Measurements from ENCODE around the gene ZNF23.

The ZNF23 gene

DNA sequence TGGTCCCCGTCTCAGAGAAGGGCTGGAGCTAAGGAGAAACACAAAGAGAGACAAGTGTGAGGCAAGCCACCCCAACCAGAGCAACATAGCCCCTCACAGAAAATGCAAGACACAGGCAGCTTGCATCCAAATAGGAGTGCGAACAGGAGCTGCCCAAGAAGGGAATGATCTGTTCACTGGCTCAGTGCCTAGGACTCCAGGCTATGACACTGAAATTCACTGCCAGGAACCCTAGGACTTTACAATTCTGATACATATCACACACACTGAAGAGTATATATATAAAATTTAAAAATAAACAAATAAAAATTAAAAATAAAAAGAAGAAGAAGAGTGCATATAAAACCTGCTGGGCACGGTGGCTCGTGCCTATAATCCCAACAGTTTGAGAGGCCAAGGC is 5.2 kb downstream of the ZNF23 start:
- no peak for ATAC-seq (replicated peaks)

DNA sequence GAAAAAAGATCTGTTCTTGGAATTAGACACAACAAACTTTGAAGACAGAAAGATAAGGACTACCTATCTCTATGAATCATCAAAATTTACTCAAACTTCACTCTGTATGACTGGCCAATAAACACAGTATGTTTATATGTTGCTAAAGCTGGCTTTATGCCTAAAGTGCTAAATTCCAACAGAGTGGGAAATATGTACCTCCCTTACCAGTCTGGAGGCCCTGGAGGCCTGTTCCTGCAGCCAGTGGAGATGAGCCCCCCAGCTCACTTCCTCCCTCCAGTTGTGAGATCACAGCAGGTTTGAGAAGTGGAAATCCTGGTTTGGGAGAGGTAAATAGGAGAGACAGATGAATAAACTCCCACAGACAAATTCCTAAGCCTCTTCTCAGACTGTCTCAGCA is 9.0 kb downstream of the ZNF23 start:
- Mint-ChIP-seq H3K27me3 (no peaks in the 10 kb centered on the region), H3K4me3 (no peak overlapping the region), H3K36me3 (peaks cover 85 to 92% of the 10 kb centered on the region in 2 donors), H3K27ac (peak overlapping the region; percentile 37), H3K9me3 (peaks cover 24 to 47% of the 10 kb centered on the region in 2 donors), H3K4me1 (peaks cover 0 to 4% of the 10 kb centered on the region in 2 donors)
- DNase-seq (no peak), ATAC-seq (replicated peaks) (no peak)

More for the DNA sequence above, 5.2 kb downstream of the ZNF23 start:
- peaks cover 2 to 18% of the 10 kb centered on the region in 2 donors for H3K4me1 Mint-ChIP-seq
- H3K4me3 Mint-ChIP-seq, result no peak overlapping the region
- peaks cover 12 to 24% of the 10 kb centered on the region in 2 donors for H3K9me3 Mint-ChIP-seq
- H3K27ac Mint-ChIP-seq, result no peak overlapping the region
- H3K27me3 Mint-ChIP-seq, result no peaks in the 10 kb centered on the region
- peaks cover 53 to 58% of the 10 kb centered on the region in 2 donors for H3K36me3 Mint-ChIP-seq
- DNase-seq, result no peak

DNA sequence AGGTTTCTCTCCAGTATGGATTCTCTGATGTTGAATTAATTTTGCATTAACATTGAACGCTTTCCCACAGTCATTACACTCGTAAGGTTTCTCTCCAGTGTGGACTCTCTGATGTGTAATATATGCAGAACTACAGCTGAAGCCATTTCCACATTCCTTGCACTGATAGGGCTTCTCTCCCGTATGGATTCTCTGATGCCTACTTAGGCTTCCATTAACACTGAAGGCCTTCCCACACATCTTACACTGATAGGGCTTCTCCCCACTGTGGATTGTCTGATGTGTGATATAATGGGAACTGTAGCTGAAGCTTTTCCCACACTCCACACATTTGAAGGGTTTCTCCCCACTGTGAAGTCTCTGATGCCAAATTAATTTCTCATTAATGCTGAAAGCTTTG is 13.0 kb downstream of the ZNF23 start:
- peaks cover 32 to 41% of the 10 kb centered on the region in 2 donors for H3K9me3 Mint-ChIP-seq
- H3K4me3 Mint-ChIP-seq, result no peak overlapping the region
- no peak for ATAC-seq (replicated peaks)
- no peaks in the 10 kb centered on the region for H3K4me1 Mint-ChIP-seq
- DNase-seq, result no peak
- peaks cover 62 to 76% of the 10 kb centered on the region in 2 donors for H3K36me3 Mint-ChIP-seq
- H3K27ac Mint-ChIP-seq, result peak overlapping the region; percentile 37
- no peaks in the 10 kb centered on the region for H3K27me3 Mint-ChIP-seq

DNA sequence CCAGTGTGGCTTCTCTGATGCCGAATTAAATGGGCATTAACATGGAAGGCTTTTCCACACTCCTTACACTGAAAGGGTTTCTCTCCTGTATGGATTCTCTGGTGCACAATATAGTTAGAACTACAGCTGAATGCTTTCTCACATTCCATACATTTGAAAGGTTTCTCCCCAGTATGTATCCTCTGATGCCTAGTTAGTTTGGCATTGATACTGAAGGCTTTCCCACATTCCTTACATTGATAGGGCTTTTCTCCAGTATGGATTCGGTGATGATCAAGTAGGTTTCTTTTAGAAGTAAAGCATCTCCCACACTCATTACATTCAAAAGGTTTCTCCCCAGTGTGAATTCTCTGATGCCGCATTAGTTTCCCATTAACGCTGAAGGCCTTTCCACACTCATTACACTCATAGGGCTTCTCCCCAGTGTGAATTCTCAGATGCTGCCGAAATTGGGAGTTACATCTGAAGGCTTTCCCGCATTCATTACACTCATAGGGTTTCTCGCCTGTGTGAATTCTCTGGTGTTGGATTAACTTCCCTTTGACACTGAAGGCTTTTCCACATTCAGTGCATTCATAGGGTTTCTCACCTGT is 13.7 kb downstream of the ZNF23 start:
- H3K36me3 Mint-ChIP-seq, result peaks cover 59 to 73% of the 10 kb centered on the region in 2 donors
- H3K27ac Mint-ChIP-seq, result no peak overlapping the region
- ATAC-seq (replicated peaks) (no peak), DNase-seq (no peak)
- no peaks in the 10 kb centered on the region for H3K27me3 Mint-ChIP-seq
- H3K4me3 Mint-ChIP-seq, result no peak overlapping the region
- no peaks in the 10 kb centered on the region for H3K4me1 Mint-ChIP-seq
- H3K9me3 Mint-ChIP-seq, result peaks cover 34 to 41% of the 10 kb centered on the region in 2 donors

DNA sequence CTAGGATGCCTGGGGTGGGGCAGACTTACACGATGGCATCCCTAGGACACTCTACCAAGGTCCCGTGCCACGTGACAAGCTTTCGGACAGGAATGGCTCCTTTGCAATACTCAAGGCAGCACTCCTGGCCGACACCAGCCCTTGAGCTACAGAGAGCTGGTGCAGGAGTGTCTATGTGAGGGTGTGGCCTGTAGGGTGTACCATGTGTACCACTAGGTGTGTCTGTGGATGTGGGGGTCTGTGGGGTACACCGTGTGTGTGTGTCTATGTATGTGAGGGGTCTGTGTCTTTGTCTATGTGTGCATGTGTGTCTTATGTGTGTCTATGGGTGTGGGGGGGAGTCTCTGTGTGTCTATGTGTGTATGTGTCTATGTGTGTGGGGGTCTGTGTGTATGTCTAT is 18.3 kb downstream of the ZNF23 start:
- H3K36me3 Mint-ChIP-seq, result peaks cover 14 to 27% of the 10 kb centered on the region in 2 donors
- ATAC-seq (replicated peaks) (no peak), DNase-seq (no peak)
- H3K27me3 Mint-ChIP-seq, result peaks cover 17 to 22% of the 10 kb centered on the region in 2 donors
- H3K9me3 Mint-ChIP-seq, result peaks cover 10 to 15% of the 10 kb centered on the region in 2 donors
- H3K27ac Mint-ChIP-seq, result no peak overlapping the region
- peaks cover 6 to 7% of the 10 kb centered on the region in 2 donors for H3K4me1 Mint-ChIP-seq
- no peak overlapping the region for H3K4me3 Mint-ChIP-seq

DNA sequence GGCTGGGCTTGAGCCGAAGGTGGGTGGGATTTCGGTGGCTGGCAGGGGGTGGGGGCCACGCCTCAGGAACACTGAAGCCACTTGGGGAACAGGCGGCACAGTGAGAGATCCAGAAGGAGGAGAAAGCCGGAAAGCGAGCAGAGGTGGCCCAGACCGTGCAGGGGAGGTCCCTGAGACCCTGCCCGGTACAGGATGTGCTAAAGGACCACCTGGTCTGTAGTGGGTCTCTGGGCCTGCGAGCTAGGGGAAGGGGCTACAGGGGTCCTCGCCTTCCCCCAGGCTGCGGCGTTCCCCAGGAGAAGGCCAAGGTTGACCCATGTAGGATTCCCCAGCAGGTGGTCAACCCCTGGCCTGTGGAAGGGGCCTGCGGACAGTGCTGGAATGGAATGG is 20.0 kb downstream of the ZNF23 start, which contains the start of gene TLE7:
Gene TLE7 (minus strand): TSS at position 4 of the 390 bp plus-strand sequence. CDS start 8,730 bp downstream, outside the sequence.
- Mint-ChIP-seq H3K9me3 (peaks cover 6 to 13% of the 10 kb centered on the region in 2 donors), H3K4me3 (no peak within 1 kb of the TSS), H3K4me1 (peaks cover 6 to 7% of the 10 kb centered on the region in 2 donors), H3K27me3 (peaks cover 34 to 36% of the 10 kb centered on the region in 2 donors), H3K27ac (no peak within 1 kb of the TSS), H3K36me3 (peaks cover 4 to 10% of the 10 kb centered on the region in 2 donors)
- no peak for DNase-seq
- no peak for ATAC-seq (replicated peaks)

DNA sequence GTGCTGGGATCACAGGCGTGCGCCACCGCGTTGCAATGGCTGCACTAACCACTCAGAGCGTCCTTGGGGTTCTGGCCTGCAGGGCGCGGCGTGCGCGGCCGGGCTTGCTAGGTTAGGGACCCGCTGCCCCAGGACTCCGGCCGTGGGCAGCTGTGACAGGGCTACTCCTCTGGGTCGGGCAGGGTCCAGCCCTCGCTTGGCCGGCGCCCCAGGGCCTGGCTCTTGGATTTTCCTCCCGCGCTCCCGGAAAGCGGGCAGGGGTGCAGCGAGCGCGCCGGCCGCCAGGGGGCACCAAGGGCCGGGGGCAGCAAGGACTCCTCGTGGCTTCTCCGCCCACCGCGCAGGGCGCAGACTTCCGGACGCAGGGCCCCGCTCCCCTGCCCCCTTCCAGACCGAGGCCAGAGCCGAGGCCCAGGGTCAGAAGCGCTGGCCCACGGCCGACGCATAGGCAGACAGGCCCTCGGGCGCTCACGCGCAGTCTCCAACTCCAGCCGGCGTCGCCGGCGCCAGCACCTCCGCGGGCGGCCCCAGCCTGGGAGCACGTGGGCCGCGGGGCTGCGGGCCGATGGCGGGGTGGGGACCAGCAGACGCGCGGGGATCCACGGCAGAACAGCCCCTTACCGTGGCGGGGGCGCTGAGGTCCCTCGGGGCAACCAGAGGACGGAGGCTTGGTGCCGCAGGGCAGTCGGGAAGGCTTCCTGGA is 20.5 kb downstream of the ZNF23 start:
- H3K4me1 Mint-ChIP-seq, result peaks cover 6 to 7% of the 10 kb centered on the region in 2 donors
- peaks cover 6 to 13% of the 10 kb centered on the region in 2 donors for H3K9me3 Mint-ChIP-seq
- DNase-seq (no peak), ATAC-seq (replicated peaks) (no peak)
- H3K27ac Mint-ChIP-seq, result no peak overlapping the region
- H3K36me3 Mint-ChIP-seq, result peaks cover 4 to 9% of the 10 kb centered on the region in 2 donors
- H3K27me3 Mint-ChIP-seq, result peaks cover 37 to 40% of the 10 kb centered on the region in 2 donors
- H3K4me3 Mint-ChIP-seq, result no peak overlapping the region

DNA sequence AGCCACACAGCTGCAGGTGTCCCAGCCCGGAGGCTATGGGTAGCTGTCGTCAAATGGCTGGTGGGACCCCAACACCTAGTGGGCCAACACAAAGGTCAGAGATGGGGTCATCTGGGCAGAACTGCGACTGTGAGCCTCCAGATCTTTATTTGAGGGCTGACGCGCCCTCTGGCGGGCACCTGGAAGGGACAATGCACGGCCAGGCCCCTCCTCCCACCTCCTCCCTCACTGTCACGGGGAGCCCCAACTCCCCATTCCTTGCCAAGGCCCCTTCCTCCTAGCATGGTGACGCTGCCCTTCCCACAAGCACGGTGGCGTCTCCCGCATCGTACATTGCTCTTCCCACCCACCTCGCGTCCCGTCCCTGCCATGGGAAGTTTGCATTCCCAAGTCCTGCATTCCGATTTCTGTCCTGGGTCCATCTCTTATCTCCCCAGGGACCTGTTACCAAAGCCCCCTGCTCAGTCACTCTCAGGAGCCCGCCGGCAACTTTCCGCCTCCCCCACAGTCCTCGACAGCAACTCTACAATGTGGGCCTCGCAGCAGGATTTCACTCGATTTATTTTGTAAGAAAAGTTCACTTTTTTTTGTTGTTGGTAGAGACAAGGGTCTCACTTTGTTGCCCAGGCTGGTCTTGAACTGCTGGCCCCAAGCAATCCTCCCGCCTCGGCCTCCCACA is 21.2 kb downstream of the ZNF23 start:
- Mint-ChIP-seq H3K27me3 (peaks cover 37 to 42% of the 10 kb centered on the region in 2 donors), H3K4me1 (peaks cover 6 to 7% of the 10 kb centered on the region in 2 donors), H3K36me3 (peaks cover 4 to 7% of the 10 kb centered on the region in 2 donors), H3K27ac (no peak overlapping the region), H3K9me3 (peaks cover 6 to 12% of the 10 kb centered on the region in 2 donors), H3K4me3 (no peak overlapping the region)
- no peak for DNase-seq
- ATAC-seq (replicated peaks), result peak in 1 of 2 donors; percentile 29

DNA sequence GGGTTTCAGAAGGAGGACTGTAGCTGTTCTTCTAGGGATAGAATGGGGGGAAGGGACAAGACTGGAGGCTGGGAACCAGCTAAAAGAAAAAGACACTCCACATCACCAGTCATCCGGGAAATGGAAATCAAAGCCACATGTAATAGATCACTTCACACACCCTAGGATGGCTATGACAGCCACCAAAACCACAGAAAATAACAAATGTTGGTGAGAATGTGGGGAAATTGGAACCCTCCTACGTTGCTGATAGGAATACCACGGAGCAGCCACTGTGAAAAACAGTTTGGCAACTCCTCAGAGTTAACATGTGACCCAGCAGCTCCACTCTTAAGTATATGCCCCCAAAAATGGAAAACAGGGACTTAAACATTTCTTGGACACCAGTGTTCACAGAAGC is 22.5 kb downstream of the ZNF23 start:
- DNase-seq (no peak), ATAC-seq (replicated peaks) (no peak)
- Mint-ChIP-seq H3K4me1 (peaks cover 6 to 7% of the 10 kb centered on the region in 2 donors), H3K27me3 (peaks cover 37 to 42% of the 10 kb centered on the region in 2 donors), H3K36me3 (peaks cover 4 to 6% of the 10 kb centered on the region in 2 donors), H3K4me3 (no peak overlapping the region), H3K27ac (no peak overlapping the region), H3K9me3 (peaks cover 6 to 7% of the 10 kb centered on the region in 2 donors)

GRCh38 chr16:71436473-71436872 is 25.6 kb downstream of the ZNF23 start:
- no peak overlapping the region for H3K27ac Mint-ChIP-seq
- H3K4me3 Mint-ChIP-seq, result no peak overlapping the region
- peaks cover 0 to 2% of the 10 kb centered on the region in 2 donors for H3K9me3 Mint-ChIP-seq
- peaks cover 37 to 58% of the 10 kb centered on the region in 2 donors for H3K27me3 Mint-ChIP-seq
- no peaks in the 10 kb centered on the region for H3K36me3 Mint-ChIP-seq
- no peak for ATAC-seq (replicated peaks)
- DNase-seq, result no peak
- peaks cover 6 to 7% of the 10 kb centered on the region in 2 donors for H3K4me1 Mint-ChIP-seq

DNA sequence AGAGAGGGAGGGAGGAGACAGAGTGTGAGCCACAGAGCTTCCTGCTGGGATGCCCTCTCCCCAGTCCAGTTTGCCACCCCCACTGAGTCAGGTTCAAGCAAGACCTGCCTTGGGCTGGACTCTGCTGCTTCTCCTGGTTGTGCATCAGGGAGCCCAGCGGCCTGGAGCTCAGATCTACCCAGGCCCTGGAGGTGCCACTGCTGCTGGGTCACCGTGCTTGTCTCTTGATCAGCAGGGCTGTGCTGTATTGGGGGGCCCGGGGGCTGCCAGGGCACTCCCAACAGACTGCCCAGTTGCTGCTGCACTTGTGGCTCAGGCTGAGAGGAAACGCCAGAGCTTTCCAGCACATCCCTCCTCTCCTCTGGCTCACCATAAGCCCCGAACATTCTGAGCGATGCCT is 29.1 kb downstream of the ZNF23 start:
- Mint-ChIP-seq H3K27ac (no peak overlapping the region), H3K4me1 (no peaks in the 10 kb centered on the region), H3K36me3 (no peaks in the 10 kb centered on the region), H3K9me3 (peaks cover 2 to 3% of the 10 kb centered on the region in 2 donors), H3K4me3 (no peak overlapping the region), H3K27me3 (peaks cover 30 to 63% of the 10 kb centered on the region in 2 donors)
- DNase-seq (no peak), ATAC-seq (replicated peaks) (no peak)

- ATAC-seq (replicated peaks) (no peak), DNase-seq (no peak)
- Mint-ChIP-seq H3K9me3 (peaks cover 2 to 3% of the 10 kb centered on the region in 2 donors), H3K27me3 (peaks cover 25 to 62% of the 10 kb centered on the region in 2 donors), H3K36me3 (no peaks in the 10 kb centered on the region), H3K4me1 (no peaks in the 10 kb centered on the region), H3K27ac (no peak overlapping the region), H3K4me3 (no peak overlapping the region)
Observed at GRCh38 chr16:71431991-71432390, 30.1 kb downstream of the ZNF23 start.

GRCh38 chr16:71431176-71431575 is 30.9 kb downstream of the ZNF23 start:
- Mint-ChIP-seq H3K27ac (no peak overlapping the region), H3K4me1 (peaks cover 4 to 5% of the 10 kb centered on the region in 2 donors), H3K27me3 (peaks cover 33 to 63% of the 10 kb centered on the region in 2 donors), H3K9me3 (peaks cover 2 to 3% of the 10 kb centered on the region in 2 donors), H3K4me3 (no peak overlapping the region), H3K36me3 (no peaks in the 10 kb centered on the region)
- DNase-seq, result no peak
- ATAC-seq (replicated peaks), result no peak

DNA sequence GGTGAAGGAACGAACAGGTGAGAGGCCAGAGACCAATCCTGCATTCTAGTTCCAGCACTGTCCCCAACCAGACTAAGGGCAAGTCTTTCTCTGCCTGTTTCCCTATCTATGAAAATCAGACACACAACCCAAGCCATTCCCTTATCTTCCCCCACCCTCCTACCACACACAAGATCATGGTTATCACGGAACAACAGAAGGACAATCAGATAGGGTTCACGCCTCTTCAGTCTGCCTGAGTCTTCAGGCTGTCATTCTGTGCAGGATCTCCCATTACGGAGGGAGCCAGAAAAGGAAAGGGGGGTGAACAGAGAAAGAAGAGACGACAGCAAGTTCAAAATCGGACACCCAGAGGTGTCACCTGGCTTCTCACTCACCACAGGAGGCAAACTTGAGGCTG is 31.3 kb downstream of the ZNF23 start:
- Mint-ChIP-seq H3K27ac (no peak overlapping the region), H3K4me3 (no peak overlapping the region), H3K36me3 (no peaks in the 10 kb centered on the region), H3K27me3 (peaks cover 37 to 67% of the 10 kb centered on the region in 2 donors), H3K9me3 (peaks cover 2 to 3% of the 10 kb centered on the region in 2 donors), H3K4me1 (peaks cover 9% of the 10 kb centered on the region in 2 donors)
- no peak for DNase-seq
- ATAC-seq (replicated peaks), result no peak

Measured in stimulated activated naive B cell treated with anti-CD40 and anti-IgM and Interleukin-4, amounts not matched to agents 10 μg/mL and 1 μg/mL and 100 μg/mL, for 72 hours (primary cell).